ENCODE results near the gene IFI6.
"Not testable (repeated sequence)": the region's sequence is repeated elsewhere in the genome, so short reads cannot be mapped to it uniquely, and the experiment has no call there.

IFI6 gene

DNA sequence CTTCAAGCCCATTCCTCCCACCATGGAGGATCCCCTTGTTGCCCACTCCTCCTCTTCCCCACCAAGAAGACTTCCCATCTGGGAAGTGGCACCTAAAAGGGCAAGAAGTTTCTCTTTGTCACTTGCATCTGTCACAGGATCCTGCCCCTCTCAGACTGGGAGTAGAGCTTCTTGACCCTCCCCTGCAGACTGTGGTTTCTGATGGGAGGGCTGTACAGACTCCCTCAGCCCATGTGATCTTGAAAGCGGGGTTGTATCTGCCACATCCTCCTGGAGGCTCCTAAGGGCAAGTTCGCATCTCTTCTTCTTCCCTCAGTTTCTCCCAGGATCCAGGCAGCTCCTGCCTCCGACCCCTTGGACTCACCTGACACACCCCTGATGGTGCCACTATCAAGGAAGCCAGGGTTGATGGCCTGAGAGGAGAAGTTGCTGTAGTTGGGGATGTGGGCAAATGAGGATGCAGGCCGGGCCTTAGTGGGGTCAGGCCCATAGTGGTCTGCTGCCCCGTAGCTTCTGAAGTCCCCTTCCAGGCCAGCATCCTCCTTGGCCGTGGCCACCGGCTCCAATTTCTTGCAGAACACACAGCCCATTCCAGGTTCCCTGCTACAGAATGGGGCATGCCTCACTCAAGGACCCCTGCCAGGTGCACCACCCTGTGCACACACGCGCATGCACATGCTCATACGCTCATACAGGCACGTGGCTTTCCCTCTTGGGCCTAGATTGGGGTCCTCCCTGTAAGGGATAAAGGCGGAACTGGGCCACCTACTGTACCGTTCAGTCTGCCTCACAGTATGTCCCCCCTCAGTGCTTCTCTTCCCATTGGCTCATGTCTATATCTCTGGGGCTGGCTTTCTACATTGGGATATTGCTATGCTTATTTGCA, 48.4 kb downstream of the IFI6 start:
- TF ChIP-seq, protein P1, sequence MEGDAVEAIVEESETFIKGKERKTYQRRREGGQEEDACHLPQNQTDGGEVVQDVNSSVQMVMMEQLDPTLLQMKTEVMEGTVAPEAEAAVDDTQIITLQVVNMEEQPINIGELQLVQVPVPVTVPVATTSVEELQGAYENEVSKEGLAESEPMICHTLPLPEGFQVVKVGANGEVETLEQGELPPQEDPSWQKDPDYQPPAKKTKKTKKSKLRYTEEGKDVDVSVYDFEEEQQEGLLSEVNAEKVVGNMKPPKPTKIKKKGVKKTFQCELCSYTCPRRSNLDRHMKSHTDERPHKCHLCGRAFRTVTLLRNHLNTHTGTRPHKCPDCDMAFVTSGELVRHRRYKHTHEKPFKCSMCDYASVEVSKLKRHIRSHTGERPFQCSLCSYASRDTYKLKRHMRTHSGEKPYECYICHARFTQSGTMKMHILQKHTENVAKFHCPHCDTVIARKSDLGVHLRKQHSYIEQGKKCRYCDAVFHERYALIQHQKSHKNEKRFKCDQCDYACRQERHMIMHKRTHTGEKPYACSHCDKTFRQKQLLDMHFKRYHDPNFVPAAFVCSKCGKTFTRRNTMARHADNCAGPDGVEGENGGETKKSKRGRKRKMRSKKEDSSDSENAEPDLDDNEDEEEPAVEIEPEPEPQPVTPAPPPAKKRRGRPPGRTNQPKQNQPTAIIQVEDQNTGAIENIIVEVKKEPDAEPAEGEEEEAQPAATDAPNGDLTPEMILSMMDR (conservative IDR thresholded peaks at IDR 0.05; ENCODE audit: low read depth) = no peak
- no peak overlapping the region for H3K27ac ChIP-seq
- ChIA-PET POLR2A (ENCODE audit: low non-redundant PET) (interaction anchor here (0.5 kb wide), 1 partner anchor 47 kb away, joined by 3 read pairs; no protein-coding TSS in a partner anchor), CTCF (interaction anchor here (0.6 kb wide), 1 partner anchor 39 kb away, joined by 3 read pairs; no protein-coding TSS in a partner anchor)
- DNase-seq (ENCODE audit: low spot score) = no peak

DNA sequence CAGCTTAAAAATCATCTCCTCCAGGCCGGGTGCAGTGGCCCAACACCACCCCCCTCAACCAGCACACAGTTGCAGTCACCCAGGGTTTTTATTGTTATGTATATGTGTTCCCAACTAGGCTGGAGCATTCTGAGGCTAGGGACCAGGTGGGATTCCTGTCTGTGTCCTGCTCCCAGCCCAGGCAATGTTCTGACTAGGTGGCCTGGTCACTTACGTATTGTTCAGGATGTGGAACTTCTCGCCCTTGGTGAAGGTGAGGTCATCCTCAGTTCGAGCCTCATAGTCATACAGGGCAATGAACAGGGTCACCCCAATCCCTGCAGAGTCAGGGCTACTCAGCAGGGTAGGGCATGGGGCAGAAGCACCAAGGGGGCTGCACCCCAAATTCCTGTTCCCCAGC, 49.2 kb downstream of the IFI6 start:
- CTCF ChIA-PET = interaction anchor here (1.2 kb wide), 1 partner anchor 16 kb away, joined by 5 read pairs; no protein-coding TSS in a partner anchor
- POLR2A ChIA-PET (ENCODE audit: low non-redundant PET) = interaction anchor here (0.5 kb wide), 1 partner anchor 47 kb away, joined by 3 read pairs; no protein-coding TSS in a partner anchor
- H3K27ac ChIP-seq = no peak overlapping the region
- TF ChIP-seq, protein P1 (conservative IDR thresholded peaks at IDR 0.05; ENCODE audit: low read depth) = no peak
- no peak for DNase-seq (ENCODE audit: low spot score)

DNA sequence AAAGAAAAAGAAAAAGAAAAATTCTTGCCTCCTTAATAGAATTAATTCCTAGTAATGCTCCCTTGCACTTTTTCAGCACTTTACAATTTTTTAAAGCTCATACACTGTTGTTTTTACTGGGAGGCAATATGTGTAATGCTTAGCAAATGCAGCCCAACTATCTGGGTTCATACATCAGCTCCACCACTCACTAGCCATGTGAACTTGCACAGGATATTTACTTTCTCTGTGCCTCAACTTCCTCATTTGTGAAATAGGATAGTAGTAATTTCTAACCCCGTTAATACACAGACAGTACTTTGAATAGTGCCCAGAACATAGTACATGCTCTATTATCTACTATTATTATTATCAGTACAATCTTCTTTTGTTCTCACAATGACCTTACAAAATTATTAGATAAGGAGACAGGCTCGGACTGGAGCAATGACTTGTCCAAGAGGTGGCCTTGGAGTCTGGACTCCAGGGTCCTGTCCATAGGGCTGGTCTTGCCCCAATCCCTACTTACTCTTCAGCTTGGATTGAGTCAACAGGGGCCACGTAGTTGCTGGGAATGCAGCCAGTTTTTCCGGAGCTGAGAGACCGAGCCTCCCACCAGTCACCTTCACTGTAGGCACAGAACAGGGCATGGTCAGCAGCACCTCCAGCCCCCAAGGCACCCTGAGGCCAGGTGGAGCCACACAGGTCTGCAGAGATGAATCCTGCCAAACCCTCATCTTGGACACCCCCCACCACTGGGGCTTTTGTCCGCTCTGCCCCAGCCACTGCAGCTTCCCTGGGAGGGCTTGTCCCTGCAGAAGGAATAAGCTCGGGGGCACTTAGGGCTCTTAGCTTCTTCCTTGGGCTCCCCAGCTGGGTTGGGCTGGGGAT, 50.7 kb downstream of the IFI6 start:
- DNase-seq (ENCODE audit: low spot score) = no peak
- CTCF ChIA-PET = interaction anchor here (0.5 to 1.2 kb wide), 6 partner anchors 13 to 208 kb away, joined by 3 to 5 read pairs (median 4); no protein-coding TSS in a partner anchor
- POLR2A ChIA-PET (ENCODE audit: low non-redundant PET) = interaction anchor here (0.5 kb wide), 1 partner anchor 193 kb away, joined by 4 read pairs; no protein-coding TSS in a partner anchor

DNA sequence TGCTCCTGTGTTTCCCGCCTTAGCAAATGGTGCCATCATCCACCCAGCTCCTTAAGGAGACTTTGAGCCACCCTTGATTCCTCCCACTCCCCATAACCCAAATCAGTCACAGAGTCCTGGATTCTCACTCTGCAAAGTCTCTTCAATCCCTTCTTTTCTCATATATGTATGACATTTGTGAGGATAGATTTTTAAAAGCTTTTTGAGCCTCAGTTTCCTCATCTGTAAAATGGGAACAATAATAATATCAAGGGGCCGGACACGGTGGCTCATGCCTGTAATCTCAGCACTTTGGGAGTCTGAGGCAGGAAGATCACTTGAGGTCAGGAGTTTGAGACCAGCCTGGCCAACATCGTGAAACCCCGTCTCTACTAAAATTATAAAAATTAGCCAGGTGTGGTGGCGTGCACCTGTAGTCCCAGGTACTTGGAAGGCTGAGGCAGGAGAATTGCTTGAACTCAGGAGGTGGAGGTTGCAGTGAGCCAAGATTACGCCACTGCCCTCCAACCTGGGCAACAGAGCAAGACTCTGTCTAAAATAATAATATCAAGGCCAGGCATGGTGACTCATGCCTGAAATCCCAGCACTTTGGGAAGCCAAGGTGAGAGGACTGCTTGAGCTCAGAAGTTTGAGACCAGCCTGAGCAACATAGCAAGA, 52.1 kb downstream of the IFI6 start:
- CTCF ChIA-PET = interaction anchor here (0.6 kb wide), 1 partner anchor 263 kb away, joined by 3 read pairs; no protein-coding TSS in a partner anchor
- DNase-seq (ENCODE audit: low spot score); POLR2A ChIA-PET (ENCODE audit: low non-redundant PET); H3K27ac ChIP-seq: not testable (repeated sequence)

More for the DNA sequence above, 50.7 kb downstream of the IFI6 start:
- TF ChIP-seq, protein P1 (conservative IDR thresholded peaks at IDR 0.05; ENCODE audit: low read depth) = no peak
- H3K27ac ChIP-seq = no peak overlapping the region

DNA sequence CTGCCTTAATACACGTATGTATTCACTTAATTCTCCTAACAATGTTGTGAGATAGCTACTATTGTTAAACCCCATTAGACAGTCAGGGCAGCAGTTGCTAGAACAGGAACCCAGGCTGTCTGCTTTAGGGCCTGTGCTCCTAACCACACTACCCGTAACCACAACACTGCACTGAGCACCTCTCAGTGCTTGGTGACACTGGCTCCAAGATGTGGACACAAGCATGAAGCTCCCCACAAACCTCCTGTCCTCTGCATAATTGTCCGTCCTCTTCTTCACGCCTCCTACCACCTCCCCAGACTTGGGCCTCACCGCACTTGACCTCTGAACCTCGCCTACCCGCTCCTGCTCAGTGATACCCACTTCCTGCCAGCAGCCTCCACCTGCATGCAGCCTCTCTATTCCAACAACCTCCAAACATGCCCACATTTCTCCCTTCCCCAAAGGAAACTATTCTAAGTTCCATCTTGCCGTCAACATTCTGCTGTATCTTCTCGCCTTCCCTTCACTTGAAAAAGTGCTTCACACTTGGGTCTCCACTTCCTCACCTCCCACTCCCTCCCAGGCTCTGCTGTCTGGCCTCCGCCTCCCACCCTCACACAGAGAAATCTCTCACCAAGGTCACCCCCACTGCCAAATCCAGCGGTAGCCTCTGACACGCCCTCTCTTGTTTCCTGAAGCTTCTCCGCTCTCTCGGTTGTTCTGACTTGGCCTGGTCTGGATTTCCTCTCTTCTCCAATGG, 53.5 kb downstream of the IFI6 start:
- H3K27ac ChIP-seq = no peak overlapping the region
- no peak for DNase-seq (ENCODE audit: low spot score)
- TF ChIP-seq, protein P1 (conservative IDR thresholded peaks at IDR 0.05; ENCODE audit: low read depth) = no peak
- ChIA-PET CTCF (no interaction called here), POLR2A (ENCODE audit: low non-redundant PET) (interaction anchor here (0.6 kb wide), 1 partner anchor 43 kb away, joined by 3 read pairs; no protein-coding TSS in a partner anchor)

DNA sequence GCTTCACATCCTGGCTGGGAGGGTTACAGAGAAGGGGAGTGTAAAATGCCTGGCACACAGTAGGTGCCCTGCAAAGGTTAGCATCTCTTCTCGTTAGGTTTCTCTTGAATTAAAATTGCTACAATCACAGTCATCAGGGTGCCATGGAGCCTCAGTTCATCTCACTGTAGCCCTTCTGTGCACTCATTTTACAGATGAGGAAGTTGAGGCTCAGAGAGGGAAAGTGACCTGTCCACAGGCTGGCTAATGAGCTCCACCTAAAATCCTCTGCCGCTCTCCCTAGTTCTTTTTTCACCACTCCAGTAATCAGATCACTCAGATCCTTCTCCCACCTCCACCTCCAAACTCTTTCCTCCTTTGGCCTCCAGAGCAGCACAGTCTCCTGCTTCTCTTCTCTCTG, 54.6 kb downstream of the IFI6 start:
- DNase-seq (ENCODE audit: low spot score) = no peak
- TF ChIP-seq, protein P1 (conservative IDR thresholded peaks at IDR 0.05; ENCODE audit: low read depth) = no peak
- ChIA-PET CTCF (interaction anchor here (1.8 kb wide), 1 partner anchor 45 kb away, joined by 7 read pairs; no protein-coding TSS in a partner anchor), POLR2A (ENCODE audit: low non-redundant PET) (no interaction called here)
- H3K27ac ChIP-seq = no peak overlapping the region
